Spinal cord (tissue), 10 donors: ENCODE measurements around the gene MRPL24. TPM values are rescaled to one million over a fixed set of nuclear protein-coding genes. Genes with fewer than 3 reads are reported as not detected.
A peak's percentile ranks its signal among the peaks of the same experiment; 100 is the strongest.

Experiments
- DNase-seq, 6 donors: peaks; one replicate each; pipeline versions ENCODE4 v3.0.0 to v3.0.0-alpha.2; 2013 to 2015; ENCODE audit warnings: low spot score in 6 of 6, low read depth in 4 of 6
- H3K27ac ChIP-seq: one replicate; pipeline ENCODE4 v1.5.1; 2013; ENCODE audit warnings: low read depth, low read length, control low read depth
- H3K27me3 ChIP-seq: one replicate; pipeline ENCODE4 v1.6.1; 2013; ENCODE audit warnings: low read length; ENCODE audit not compliant: control insufficient read depth, insufficient read depth
- H3K36me3 ChIP-seq: one replicate; pipeline ENCODE4 v1.6.1; 2013; ENCODE audit warnings: low read length; ENCODE audit not compliant: control insufficient read depth, insufficient read depth
- H3K4me1 ChIP-seq: one replicate; pipeline ENCODE4 v1.6.1; 2013; ENCODE audit warnings: low read length; ENCODE audit not compliant: control insufficient read depth, insufficient read depth
- H3K4me3 ChIP-seq: one replicate; pipeline ENCODE4 v1.5.1; 2013; ENCODE audit warnings: low read depth, low read length, control low read depth
- H3K9me3 ChIP-seq: one replicate; pipeline ENCODE4 v1.6.1; 2013; ENCODE audit warnings: low read length; ENCODE audit not compliant: control insufficient read depth, insufficient read depth
- WGBS: methylation state at CpG from one replicate; pipeline ENCODE4 v1.1.5; 2013; ENCODE audit warnings: missing lambda C conversion rate; ENCODE audit not compliant: insufficient coverage; 5-methylcytosine and 5-hydroxymethylcytosine counted together
- polyA plus RNA-seq, 2 donors: library from polyadenylated mRNA; unstranded; fragments of 120-200 nt; gene quantifications; one replicate each; pipeline ENCODE4 v1.2.1, GENCODE V29; 2013; ENCODE audit not compliant: insufficient read length in 2 of 2
- total RNA-seq, 2 donors: library from RNA; depleted of rRNA in 1 of 2; stranded (reverse); fragments of 120-200 nt in 1 of 2; fragments of >200 nt in 1 of 2; gene quantifications; one replicate each; pipeline versions ENCODE4 v1.2.3 to v1.2.4, GENCODE V29; 2013 to 2014
- donor health status: healthy.

The MRPL24 gene
- total and polyA plus RNA-seq, 4 donors = 22.9 to 61.1 (median 57.2) TPM

DNA sequence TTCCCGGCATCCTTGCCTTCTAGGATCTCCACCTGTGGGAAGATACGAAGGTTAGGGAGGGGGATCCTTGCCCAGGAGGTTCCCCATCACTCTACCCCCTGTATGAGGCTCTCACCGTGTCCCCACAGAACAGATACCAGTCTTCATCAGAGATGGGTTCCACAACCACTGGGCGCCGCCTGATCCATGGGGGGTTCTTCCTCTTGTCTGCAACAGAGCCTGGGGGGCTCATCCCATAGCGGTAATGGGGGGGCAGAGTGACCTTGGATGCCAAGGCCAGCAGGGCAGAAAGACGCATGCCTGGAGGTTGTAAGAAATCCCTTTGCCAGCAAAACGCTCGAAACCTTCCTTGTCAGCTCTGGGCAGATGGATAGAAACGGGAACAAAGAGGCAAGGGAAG, 2.5 kb downstream of the MRPL24 start:
- Histone ChIP-seq H3K4me3 (no peak overlapping the region), H3K4me1 (peaks cover 11% of the 10 kb centered on the region), H3K27ac (no peak overlapping the region), H3K36me3 (peaks cover 40% of the 10 kb centered on the region), H3K27me3 (no peaks in the 10 kb centered on the region), H3K9me3 (no peaks in the 10 kb centered on the region)
- DNase-seq = no peak
- 96% methylated on average over 5 of the region's 10 CpGs for WGBS

DNA sequence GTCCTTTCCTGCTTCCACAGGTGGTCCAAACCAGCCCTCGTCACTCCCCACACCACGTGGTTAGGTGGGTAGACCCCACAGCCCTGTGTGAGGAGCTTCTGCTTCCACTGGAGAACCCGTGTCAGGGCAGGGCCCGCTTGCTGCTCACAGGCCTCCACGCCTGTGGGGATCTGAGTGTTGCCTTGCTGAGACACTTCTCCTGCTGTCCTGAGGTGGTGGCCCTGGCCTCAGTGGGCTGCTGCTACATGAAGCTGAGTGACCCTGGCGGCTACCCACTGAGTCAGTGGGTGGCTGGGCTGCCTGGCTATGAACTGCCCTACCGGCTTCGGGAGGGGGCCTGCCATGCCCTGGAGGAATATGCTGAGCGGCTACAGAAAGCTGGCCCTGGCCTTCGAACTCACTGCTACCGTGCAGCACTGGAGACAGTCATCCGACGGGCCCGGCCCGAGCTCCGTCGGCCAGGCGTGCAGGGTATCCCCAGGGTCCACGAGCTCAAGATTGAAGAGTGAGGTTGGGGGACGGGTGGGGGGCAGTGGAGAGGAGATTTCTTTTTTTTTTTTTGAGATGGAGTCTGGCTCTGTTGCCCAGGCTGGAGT, 6.8 kb downstream of the MRPL24 start:
- DNase-seq = no peak
- Histone ChIP-seq H3K4me1 (peaks cover 3% of the 10 kb centered on the region), H3K36me3 (peaks cover 41% of the 10 kb centered on the region), H3K9me3 (no peaks in the 10 kb centered on the region), H3K27ac (no peak overlapping the region), H3K4me3 (no peak overlapping the region), H3K27me3 (no peaks in the 10 kb centered on the region)
- 94% methylated on average over 20 of the region's 20 CpGs for WGBS

DNA sequence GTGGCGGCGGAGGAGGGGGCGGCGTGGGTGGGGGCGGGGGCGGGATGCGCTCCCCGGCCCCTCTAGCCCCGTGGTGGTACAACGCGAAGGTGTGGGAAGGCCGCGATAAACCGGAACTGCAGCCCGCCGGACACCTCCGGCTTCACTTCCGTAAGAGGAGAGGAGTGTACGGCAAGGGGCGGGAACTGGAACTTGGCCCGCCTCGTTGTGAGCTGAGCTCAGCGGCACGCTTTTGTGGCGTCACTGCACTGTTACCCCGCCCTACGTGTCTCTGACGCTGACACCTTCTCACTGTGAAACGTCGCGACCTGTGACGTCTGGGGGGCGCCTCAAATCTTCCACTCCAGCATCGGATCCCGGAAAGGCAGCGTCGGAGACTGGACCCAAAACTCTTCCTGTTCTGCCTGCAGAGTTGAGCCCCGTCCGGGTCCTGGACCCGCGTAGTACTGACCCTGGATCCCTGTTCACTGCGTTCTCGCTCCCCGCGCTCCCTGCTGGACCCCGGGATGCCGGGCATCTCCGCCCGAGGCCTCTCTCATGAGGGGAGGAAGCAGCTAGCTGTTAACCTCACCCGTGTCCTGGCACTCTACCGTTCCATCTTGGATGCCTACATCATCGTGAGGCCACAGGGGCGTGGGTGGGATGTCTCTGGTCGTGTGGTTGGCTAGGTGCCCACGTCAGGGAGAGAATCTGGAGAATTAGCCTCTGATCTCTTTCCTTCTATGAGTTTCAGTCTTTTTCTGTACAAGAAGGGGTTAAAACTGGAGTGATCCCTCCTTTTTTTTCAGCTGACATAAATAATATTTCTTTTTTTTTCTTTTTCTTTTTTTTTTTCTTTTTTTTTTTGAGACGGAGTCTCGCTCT, 12.1 kb downstream of the MRPL24 start, which contains the start of gene ISG20L2:
ISG20L2 (minus strand) TSS at position 168 of the 864 bp plus-strand sequence. CDS start 1,114 bp downstream, outside the sequence.
- Histone ChIP-seq H3K36me3 (peaks cover 24% of the 10 kb centered on the region), H3K27me3 (no peaks in the 10 kb centered on the region), H3K9me3 (no peaks in the 10 kb centered on the region), H3K4me1 (peaks cover 40% of the 10 kb centered on the region), H3K27ac (peak within 1 kb of the TSS; percentile 96), H3K4me3 (peak within 1 kb of the TSS; percentile 92)
- DNase-seq = peak in 5 of 6 donors; percentile 87 to 99 (median 94)
- 0% methylated on average over 43 of the region's 57 CpGs for WGBS

DNA sequence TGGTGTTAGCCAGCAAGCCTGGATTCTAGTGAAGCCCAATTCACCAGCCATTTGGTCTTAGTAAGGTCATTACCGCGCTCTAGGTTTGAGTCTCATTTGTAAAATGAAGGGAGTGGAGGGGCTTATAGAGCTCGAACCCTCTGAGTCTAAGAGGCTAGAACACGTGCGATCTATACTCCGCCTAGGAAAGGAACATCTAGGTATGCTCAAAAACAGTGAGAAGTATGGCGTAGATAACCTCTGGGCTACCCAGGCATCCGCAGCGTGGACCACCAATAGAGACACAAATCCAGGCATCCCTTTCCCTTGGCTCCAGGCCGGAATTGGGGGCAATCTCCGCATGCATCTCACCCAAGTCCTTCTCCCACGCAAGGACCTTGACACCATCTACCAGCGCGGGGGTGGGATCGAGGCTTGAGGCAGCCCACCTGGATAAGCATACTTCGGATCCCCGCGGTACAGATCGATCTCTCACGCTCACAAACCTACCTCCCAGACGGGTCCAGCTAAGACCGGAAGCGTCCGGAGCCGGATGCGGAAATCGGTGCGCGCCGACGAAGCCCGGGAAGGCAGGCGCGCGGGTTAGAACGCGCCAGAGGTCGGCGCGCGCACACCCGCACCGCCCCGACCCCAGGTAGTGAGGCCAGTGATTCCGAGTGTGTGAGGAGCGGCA, 12.8 kb downstream of the MRPL24 start, which contains the start of gene METTL25B:
METTL25B (plus strand) TSS at position 544 of the 673 bp plus-strand sequence. CDS start 636 bp downstream, outside the sequence.
- Histone ChIP-seq H3K4me1 (peaks cover 40% of the 10 kb centered on the region), H3K27me3 (no peaks in the 10 kb centered on the region), H3K4me3 (peak within 1 kb of the TSS; percentile 92), H3K27ac (peak within 1 kb of the TSS; percentile 96), H3K36me3 (peaks cover 22% of the 10 kb centered on the region), H3K9me3 (no peaks in the 10 kb centered on the region)
- peak in 2 of 6 donors; percentile 93 for DNase-seq
- WGBS = under 1% methylated on average over 40 of the region's 46 CpGs

DNA sequence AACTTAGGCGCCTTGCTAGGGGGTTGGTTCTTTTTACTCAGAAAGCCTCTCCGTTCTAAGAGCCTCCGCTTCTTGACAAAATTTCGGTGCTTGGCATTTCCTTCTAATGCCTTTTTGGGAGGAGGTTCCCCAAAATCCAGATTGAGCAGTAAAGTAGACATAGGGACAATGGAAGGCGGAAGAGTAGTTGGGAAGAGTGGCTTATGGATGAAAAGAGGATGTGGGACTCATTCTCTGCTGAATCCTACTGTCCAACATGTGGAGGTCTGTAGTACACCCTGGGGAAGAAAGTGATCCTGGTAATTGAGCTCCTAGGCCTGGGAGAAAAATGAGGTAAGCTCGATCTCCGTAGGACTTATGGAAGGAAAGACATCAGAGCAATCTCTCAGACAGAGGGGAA, 13.4 kb downstream of the MRPL24 start:
- H3K4me3 ChIP-seq = peak overlapping the region; percentile 92
- no peak overlapping the region for H3K27ac ChIP-seq
- no peak for DNase-seq
- no peaks in the 10 kb centered on the region for H3K27me3 ChIP-seq
- H3K9me3 ChIP-seq = no peaks in the 10 kb centered on the region
- H3K4me1 ChIP-seq = peaks cover 40% of the 10 kb centered on the region
- peaks cover 27% of the 10 kb centered on the region for H3K36me3 ChIP-seq
- 51% methylated on average over 4 of the region's 7 CpGs for WGBS

DNA sequence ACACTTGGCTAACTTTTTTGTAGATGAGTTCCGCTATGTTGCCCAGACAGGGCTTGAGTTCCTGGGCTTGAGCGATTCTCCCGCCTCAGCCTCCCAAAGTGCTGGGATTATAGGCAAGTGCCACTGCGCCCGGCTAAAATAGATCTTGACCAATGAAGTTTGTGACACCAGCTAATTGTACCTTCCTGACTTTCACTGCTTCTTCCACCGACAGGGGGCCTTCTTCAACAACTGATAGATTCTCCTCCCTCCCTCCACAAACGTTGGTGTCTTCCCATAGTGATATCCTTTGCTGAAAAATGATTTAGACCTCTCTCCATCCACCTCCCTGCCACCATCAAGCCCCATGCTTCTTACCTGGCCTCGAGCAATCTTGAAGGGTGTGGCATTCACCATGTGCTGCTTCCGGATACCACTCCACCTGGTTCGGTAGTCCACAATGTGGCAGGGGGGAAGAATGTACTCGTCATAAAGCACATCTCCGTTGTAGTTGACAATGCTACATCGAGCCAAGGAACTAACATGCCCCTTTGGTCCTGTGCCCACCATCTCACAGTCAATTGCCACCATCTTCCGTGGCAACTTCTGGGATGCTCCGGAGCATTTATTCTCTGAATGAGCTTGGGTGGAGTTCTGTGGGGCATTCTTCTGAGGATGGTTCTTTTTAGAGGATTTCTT, 14.2 kb downstream of the MRPL24 start:
- 46% methylated on average over 8 of the region's 15 CpGs for WGBS
- H3K4me1 ChIP-seq = peaks cover 40% of the 10 kb centered on the region
- DNase-seq = no peak
- no peak overlapping the region for H3K27ac ChIP-seq
- H3K36me3 ChIP-seq = peaks cover 25% of the 10 kb centered on the region
- H3K27me3 ChIP-seq = no peaks in the 10 kb centered on the region
- no peak overlapping the region for H3K4me3 ChIP-seq
- H3K9me3 ChIP-seq = no peaks in the 10 kb centered on the region

DNA sequence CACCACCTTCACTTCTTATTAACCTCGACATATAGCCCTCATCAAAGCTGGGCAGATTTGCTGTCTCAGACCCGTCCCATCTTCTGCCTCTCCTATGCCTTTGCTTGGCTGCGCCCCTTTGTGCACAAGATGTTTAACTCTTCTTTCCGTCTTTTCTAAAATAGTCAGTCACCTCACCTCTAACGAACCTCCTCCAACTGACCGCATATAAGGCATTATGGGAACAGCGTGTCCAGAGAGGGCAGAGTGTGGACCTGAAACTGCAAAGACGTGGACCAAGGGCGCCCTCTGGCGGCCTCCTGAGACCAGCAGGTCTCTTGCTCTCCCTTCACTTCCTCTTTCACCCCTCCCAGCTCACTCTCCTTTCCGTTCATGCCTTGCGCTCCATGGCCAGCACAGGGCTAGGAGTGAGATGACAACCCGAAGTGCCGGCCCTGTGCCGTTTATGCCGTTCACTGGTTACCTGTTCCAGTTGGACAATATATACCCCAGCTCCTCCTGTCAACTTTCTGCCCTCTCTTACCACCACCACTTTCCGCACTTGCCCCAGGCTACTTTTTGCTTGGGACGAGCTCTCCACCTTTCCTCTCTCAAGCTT, 15.1 kb downstream of the MRPL24 start:
- 18% methylated on average over 18 of the region's 18 CpGs for WGBS

DNA sequence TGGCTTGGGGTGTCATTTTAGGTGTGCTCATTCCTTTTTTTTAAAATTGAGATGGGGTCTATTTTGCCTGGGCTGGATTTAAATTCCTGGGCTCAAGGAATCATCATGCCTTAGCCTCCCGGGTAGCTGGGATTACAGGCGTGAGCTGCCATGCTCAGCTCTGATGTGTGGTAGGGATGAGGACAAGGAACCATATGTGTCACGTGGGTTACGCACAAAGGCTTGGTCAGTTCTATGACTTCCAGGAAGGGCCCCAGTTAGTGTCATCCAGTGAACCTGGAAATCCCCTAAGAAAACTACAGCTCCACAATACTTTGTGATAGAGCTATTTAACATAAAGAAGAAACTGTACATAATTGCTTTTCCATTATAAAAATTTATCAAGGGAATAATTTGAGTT, 19.4 kb downstream of the MRPL24 start:
- Histone ChIP-seq H3K4me3 (no peak overlapping the region), H3K27ac (no peak overlapping the region), H3K36me3 (peaks cover 41% of the 10 kb centered on the region), H3K27me3 (no peaks in the 10 kb centered on the region), H3K9me3 (no peaks in the 10 kb centered on the region), H3K4me1 (peaks cover 23% of the 10 kb centered on the region)
- no peak for DNase-seq
- 79% methylated on average over 2 of the region's 4 CpGs for WGBS

More for the DNA sequence above, 15.1 kb downstream of the MRPL24 start:
- Histone ChIP-seq H3K9me3 (no peaks in the 10 kb centered on the region), H3K4me1 (peaks cover 40% of the 10 kb centered on the region), H3K4me3 (peak overlapping the region; percentile 26), H3K36me3 (peaks cover 33% of the 10 kb centered on the region), H3K27me3 (no peaks in the 10 kb centered on the region), H3K27ac (no peak overlapping the region)
- DNase-seq = peak in 2 of 6 donors; percentile 93

DNA sequence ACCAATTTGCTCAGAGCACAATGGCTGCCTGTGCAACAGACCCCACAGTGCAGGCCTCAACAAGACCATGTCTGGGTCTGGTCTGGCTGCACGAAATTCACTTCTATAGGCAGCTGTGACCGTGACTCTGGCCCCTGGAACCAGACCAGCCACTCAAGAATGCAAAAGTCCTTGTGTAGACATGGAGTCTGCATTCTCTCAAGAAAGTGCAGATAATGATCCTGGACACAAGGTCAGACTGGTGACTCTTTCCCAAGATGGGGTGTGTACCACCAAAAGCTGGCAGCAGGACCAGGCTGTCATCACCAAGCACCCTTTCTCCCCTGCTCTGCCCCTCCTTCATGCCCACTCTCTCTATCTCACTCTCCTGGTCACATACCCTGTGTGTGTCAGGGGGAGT, 19.8 kb downstream of the MRPL24 start:
- no peak for DNase-seq
- Histone ChIP-seq H3K36me3 (peaks cover 39% of the 10 kb centered on the region), H3K4me3 (no peak overlapping the region), H3K4me1 (peaks cover 19% of the 10 kb centered on the region), H3K27me3 (no peaks in the 10 kb centered on the region), H3K27ac (no peak overlapping the region), H3K9me3 (no peaks in the 10 kb centered on the region)
- WGBS = 75% methylated on average over 2 of the region's 2 CpGs
